GM18502 (cell line): ENCODE results near the gene TLCD2.
"Not testable (repeated sequence)": the region's sequence is repeated elsewhere in the genome, so short reads cannot be mapped to it uniquely, and the experiment has no call there.

Experiments used
- ATAC-seq: cut with Tn5 transposase; IDR thresholded peaks from one replicate; pipeline ENCODE4 v1.9.1; 2021; ENCODE audit warnings: mild to moderate bottlenecking; ENCODE audit not compliant: unreplicated experiment, poor library complexity

TLCD2 gene

GRCh38 chr17:1736348-1737281 is 26.4 kb upstream of the TLCD2 start:
- no peak for ATAC-seq

GRCh38 chr17:1735834-1736347 is 25.7 kb upstream of the TLCD2 start:
- no peak for ATAC-seq

GRCh38 chr17:1735418-1735817 is 25.2 kb upstream of the TLCD2 start:
- ATAC-seq, result no peak

GRCh38 chr17:1733759-1734158 is 23.6 kb upstream of the TLCD2 start:
- ATAC-seq, result no peak

GRCh38 chr17:1732833-1733321 is 22.7 kb upstream of the TLCD2 start:
- no peak for ATAC-seq

- ATAC-seq, result no peak
These were observed 22.2 kb upstream of the TLCD2 start for GRCh38 chr17:1732241-1732832.

GRCh38 chr17:1731194-1731506 is 21.0 kb upstream of the TLCD2 start:
- no peak for ATAC-seq

- ATAC-seq, result no peak
These were observed 20.4 kb upstream of the TLCD2 start for GRCh38 chr17:1730326-1731193.

- no peak for ATAC-seq
These were observed 19.8 kb upstream of the TLCD2 start for GRCh38 chr17:1729966-1730325.

- ATAC-seq, result no peak
These were observed 17.9 kb upstream of the TLCD2 start for GRCh38 chr17:1727876-1728630.

GRCh38 chr17:1727258-1727789 is 17.1 kb upstream of the TLCD2 start:
- ATAC-seq, result no peak

GRCh38 chr17:1726626-1727257 is 16.6 kb upstream of the TLCD2 start:
- ATAC-seq, result no peak

GRCh38 chr17:1725642-1726511 is 15.7 kb upstream of the TLCD2 start:
- ATAC-seq, result no peak

- ATAC-seq, result peak; percentile 14
These were observed 14.9 kb upstream of the TLCD2 start for GRCh38 chr17:1724869-1725641.

- peak; percentile 64 for ATAC-seq
These were observed 14.2 kb upstream of the TLCD2 start, which contains the start of gene WDR81 for GRCh38 chr17:1724351-1724868. Gene WDR81, plus strand, starts transcription at chr17:1724704. Its CDS starts 256 bp downstream, at chr17:1724960.

- not testable (repeated sequence) for ATAC-seq
These were observed 11.8 kb upstream of the TLCD2 start for GRCh38 chr17:1722022-1722421.

- no peak for ATAC-seq
These were observed 10.7 kb upstream of the TLCD2 start for GRCh38 chr17:1720856-1721386.
